NK-92 treated with Interleukin-12 subunit alpha and Interleukin-12 subunit beta, amount 100 ng/mL, for 24 hours (cell line): ENCODE data around the gene PLCG2.
"Not testable (repeated sequence)": the region's sequence is repeated elsewhere in the genome, so short reads cannot be mapped to it uniquely, and the experiment has no call there.

Source experiments
- DNase-seq: peaks from one replicate; lab custom pipeline; 2025; lab: John Stamatoyannopoulos, UW

PLCG2 gene

DNA sequence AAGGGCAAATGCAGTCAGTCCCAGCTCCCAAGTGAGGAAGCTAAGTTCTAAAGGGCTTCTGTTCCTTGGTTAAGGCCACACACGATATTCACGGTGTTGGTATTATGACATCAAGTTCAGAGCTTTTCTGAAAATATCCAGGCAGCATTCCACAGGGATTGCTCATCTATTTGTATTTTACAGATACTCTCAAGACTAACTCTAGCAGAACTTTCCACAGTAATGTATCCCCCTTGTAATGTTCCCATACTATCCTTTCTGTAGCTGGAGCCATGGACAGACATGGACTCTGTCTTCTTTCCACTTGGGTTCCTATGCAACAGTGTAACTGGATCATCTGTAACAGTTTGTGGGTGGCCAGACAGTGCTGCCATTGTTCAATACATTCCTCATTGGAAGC, 218.6 kb downstream of the PLCG2 start:
- DNase-seq, result no peak

DNA sequence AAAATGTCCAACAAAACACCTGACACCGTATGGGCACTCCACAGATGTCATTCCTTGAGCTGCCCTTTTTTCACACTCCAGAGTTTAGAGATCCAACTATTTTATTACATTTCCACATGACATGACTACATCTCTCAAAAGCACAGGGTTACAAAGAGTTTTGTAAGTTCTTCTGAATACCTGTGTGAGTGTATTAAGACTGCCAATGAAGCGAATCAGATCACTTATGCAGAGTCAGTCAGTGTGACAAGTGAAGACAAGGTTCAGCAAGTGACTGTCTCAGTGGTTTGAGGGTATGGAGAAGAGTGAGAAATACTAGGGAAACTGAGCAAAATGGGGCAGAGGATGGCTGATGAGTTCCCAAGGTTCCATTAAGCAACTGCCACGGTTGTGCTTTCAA, 223.7 kb downstream of the PLCG2 start:
- DNase-seq, result no peak

DNA sequence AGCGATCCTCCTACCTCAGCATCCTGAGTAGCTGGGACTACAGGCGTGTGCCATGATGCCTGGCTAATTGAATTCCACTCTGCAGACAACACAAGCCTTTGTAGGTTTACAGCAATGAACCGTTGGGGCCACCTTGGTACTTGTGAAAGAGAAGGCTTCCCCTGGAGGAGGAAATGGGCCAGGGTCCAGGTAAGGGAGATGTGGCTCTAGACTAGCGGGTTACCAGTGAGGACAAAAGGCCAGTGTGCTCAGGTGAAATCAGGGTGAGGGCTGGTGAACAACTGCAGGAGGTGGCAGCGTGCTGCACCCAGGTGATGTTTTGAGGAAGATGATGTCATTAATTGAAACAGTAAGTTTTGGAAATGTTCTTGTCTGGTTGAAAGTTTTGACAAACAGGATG, 225.5 kb downstream of the PLCG2 start:
- DNase-seq, result no peak

GRCh38 chr16:82005027-82005830, 226.1 kb downstream of the PLCG2 start:
- DNase-seq, result no peak

DNA sequence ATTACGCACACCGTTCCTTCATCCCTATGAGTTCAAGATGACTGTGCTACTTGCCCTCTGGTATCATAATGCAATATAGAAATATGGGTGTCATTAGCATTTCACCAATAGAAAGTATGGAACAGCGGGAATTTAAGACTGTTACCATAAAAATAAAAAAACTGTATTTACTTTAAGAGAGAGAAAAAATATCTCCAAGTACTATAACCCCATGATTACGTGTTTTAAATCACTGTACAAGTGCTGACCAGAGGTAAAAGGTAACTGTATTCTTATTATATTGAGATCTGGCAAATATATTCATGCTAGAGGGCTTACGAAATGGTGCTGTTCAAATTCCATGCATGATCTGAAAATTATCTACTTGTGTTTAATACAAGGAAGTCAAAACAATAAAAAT, 226.9 kb downstream of the PLCG2 start:
- no peak for DNase-seq

DNA sequence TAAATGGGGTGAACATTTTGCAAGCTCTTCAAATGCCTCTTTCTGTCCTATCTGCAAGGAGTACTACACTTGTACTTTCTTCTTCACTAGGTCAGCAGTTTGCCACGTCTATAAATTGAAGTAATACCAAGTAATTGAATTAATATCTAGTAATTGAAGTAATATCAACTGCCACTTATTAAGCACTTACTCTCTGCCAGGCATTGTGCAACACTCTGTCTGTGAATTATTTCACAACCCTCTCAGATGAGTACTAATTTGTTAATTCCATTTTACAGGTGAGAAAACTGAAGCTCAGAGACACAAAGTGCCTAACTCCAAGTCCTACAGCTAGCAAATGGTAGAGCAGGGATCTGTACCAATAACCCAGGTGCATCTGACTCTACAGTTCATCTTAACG, 228.1 kb downstream of the PLCG2 start:
- no peak for DNase-seq

DNA sequence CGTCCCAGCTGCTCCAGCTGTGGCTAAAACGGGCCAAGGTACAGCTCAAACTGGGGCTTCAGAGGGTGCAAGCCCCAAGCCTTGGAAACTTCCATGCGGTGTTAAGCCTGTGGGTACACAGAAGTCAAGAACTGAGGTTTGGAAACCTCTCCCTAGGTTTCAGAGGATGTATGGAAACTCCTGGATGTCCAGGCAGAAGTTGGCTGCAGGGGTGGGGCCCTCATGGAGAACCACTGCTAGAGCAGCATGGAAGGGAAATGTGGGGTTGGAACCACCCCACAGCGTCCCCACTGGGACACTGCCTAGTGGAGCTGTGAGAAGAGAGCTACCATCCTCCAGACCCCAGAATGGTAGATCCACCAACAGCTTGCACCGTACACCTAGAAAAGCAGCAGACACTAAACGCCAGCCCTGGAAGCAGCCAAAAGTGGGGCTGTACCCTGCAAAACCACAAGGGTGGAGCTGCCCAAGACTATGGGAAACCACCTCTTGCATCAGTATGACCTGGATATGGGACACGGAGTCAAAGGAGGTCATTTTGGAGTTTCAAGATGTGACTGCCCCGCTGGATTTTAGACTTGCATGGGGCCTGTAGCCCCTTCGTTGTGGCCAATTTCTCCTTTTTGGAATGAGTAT, 230.0 kb downstream of the PLCG2 start:
- no peak for DNase-seq

GRCh38 chr16:82009789-82010188, 230.7 kb downstream of the PLCG2 start:
- DNase-seq, result not testable (repeated sequence)

DNA sequence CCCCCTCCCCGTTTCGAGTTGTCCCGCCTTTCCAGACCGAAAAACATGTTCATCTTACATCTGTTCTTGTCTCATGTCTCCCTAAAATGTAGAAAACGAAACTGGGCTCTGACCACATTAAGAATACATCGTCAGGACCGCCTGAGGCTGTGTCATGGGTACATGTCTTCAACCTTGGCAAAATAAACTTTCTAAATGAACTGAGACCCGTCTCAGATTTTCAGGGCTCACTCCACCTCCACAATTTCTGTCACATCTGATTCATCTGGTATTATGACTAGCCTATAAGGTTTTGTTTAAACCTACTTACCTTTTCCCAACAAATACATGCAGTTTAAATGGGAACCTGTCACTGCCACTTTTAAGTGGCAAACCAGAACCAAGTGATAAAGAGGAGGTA, 231.6 kb downstream of the PLCG2 start:
- DNase-seq, result no peak

DNA sequence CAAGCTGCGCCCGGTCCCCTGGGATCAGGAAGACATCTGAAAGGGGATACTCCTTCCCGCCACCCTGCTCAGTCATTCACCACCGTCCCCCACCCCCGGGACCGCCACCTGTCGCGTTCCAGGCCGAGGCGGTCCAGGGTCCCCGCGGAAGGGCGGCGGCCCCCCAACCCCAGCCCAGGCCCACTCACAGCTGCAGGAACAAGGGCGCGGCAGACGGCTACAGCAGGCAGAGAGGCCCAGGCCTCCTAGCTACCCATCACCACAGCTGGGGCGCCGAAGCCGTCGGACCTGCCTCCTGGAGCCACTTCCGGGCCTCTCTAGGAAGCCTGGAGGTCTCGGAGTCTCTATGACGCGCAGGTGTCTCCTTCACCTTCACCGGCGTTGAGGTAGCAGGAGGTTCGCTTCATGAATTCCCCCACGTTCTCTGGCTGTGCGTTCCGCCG, 232.1 kb downstream of the PLCG2 start, which contains the start of gene SDR42E1:
TSS of gene SDR42E1 (minus strand) at position 272 of the 443 bp plus-strand sequence. CDS start 10,612 bp downstream, outside the sequence.
- DNase-seq, result no peak
